ENCODE measurements around the gene ERBB4. TPM values are rescaled to one million over a fixed set of nuclear protein-coding genes. Genes with fewer than 3 reads are reported as not detected.

The ERBB4 gene
- total RNA-seq: under 1 TPM; under 0.01 TPM

GRCh38 chr2:212538305-212539071 lies at the start of gene ERBB4:
Gene ERBB4 (minus strand): TSS chr2:212538802. CDS start chr2:212538530, 272 bp downstream.

Small RNA genes lying within 50 kb of the gene (small RNA-seq; reads per million reads assigned to genes)
- gene MIR548F2: 0 reads per million in 2 donors
- gene RNA5SP119: 0.21 to 0.23 reads per million in 2 donors

Data from melanocyte of skin (primary cell).